Mononuclear cell (primary cell): ENCODE data around the gene PLA2G2D. TPM values are rescaled to one million over a fixed set of nuclear protein-coding genes. Genes with fewer than 3 reads are reported as not detected.

Experiments
- H3K27me3 ChIP-seq: 2 replicates; pipeline ENCODE4 v1.6.0; 2011; ENCODE audit warnings: low read length, control low read depth; ENCODE audit not compliant: insufficient read depth
- H3K4me1 ChIP-seq: 2 replicates; pipeline ENCODE4 v1.5.1; 2011; ENCODE audit warnings: mild to moderate bottlenecking, low read length, control low read depth; ENCODE audit not compliant: insufficient read depth
- H3K4me3 ChIP-seq: 2 replicates; pipeline ENCODE4 v1.5.1; 2011; ENCODE audit warnings: mild to moderate bottlenecking, low read length, moderate library complexity
- H3K9me3 ChIP-seq: 2 replicates; pipeline ENCODE4 v1.5.1; 2011; ENCODE audit warnings: low read depth, mild to moderate bottlenecking, control low read depth, low read length
- total RNA-seq: library from RNA; depleted of rRNA; stranded (reverse); fragments of >200 nt; gene quantifications from one replicate; pipeline ENCODE4 v1.2.3, GENCODE V29; 2012

Gene PLA2G2D
- total RNA-seq, 1 donor = not detected

DNA sequence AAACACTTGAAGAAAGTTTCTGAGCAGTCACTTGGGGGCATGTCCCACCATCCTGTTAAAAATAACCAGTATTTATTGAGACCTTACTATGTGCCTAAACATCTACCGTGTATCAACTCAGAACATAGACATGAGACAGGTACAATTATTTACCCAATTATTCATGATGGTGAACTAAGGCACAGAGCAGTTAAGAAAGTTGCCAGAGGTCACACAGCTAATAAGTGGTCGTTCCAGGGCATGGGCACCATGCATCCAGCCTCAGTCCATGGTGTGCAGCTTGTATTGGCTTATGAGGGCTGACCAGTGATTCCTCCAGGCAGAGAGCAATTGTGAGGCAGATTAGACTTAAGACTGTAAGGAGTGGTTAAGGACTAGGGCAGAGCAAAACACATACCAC lies 44.0 kb downstream of the PLA2G2D start:
- Histone ChIP-seq H3K4me1 (peaks cover 19% of the 10 kb centered on the region), H3K9me3 (no peaks in the 10 kb centered on the region), H3K27me3 (no peaks in the 10 kb centered on the region), H3K4me3 (no peak overlapping the region)

DNA sequence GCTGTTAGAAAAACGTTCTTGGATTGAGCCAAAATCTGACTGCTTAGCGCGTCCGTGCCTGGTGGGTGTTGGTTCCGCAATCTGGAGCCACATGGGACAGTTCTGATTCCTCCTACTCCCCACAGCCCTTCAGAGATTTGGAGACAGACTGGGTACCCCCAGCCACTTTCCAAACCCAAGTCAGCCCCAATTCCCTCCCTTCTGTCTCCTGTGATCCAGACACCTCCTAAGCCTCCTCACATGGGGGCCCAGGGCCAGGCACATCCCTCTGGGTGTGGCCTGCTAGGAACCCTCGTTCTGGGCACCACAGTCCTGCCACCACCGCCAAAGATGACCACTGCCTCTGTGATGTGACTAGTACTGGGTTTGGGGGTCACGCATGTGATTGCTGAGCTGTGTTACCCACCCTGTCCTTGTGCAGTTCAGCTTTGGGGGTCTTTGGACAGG lies 44.6 kb downstream of the PLA2G2D start:
- no peak overlapping the region for H3K4me3 ChIP-seq
- no peaks in the 10 kb centered on the region for H3K9me3 ChIP-seq
- peaks cover 19% of the 10 kb centered on the region for H3K4me1 ChIP-seq
- H3K27me3 ChIP-seq = no peaks in the 10 kb centered on the region

DNA sequence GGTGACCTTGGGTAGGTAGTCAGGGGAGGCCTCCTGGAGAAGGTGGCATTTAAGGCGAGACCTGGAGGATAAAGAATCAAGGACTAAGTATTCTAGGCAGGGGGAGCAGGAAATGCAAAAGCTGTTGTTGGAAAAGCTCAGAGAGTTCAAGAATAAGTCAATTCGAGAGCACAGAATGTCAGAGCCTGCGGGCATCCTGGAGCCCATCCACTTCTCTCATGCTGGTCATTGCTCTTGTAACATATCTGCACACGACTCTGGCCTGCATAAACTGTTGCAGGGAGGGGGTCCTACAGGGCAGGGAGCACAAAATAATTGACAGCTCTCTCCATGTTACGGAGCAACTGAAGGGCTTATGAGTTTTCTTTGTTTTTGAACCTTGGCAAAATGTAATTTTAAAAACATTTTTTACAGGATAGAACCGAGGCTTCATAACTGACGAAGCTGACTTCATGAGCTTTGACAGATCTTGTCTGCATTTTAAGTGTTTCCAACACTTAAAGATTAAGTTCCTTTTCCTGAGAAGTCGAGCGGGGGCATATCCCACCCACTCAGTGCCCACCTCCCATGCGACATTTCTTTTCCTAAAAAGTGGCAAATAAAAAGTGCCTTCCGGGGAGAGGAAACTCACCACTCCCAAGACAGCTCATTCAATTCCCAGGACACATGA lies 45.1 kb downstream of the PLA2G2D start:
- Histone ChIP-seq H3K4me3 (no peak overlapping the region), H3K9me3 (no peaks in the 10 kb centered on the region), H3K4me1 (peaks cover 19% of the 10 kb centered on the region), H3K27me3 (no peaks in the 10 kb centered on the region)

DNA sequence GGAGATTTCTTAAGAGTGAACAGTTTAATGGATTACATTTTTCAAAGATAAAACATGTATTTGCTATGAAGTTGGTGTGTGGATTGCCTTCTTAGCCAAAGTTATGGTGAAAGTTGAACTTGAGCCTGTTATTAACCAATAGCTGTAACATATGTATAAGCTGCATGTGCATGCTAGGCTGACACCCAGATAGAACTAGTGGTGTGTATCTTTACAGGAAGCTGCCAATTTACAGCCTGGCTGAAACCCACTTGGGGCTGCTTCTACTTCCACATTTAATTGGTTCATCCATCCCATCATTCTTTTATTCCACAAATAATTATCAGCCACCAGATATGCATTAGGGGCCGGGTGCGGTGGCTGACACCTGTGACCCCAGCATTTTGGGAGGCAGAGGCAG lies 46.1 kb downstream of the PLA2G2D start:
- no peaks in the 10 kb centered on the region for H3K27me3 ChIP-seq
- H3K9me3 ChIP-seq = no peaks in the 10 kb centered on the region
- H3K4me3 ChIP-seq = no peak overlapping the region
- H3K4me1 ChIP-seq = peaks cover 19% of the 10 kb centered on the region

DNA sequence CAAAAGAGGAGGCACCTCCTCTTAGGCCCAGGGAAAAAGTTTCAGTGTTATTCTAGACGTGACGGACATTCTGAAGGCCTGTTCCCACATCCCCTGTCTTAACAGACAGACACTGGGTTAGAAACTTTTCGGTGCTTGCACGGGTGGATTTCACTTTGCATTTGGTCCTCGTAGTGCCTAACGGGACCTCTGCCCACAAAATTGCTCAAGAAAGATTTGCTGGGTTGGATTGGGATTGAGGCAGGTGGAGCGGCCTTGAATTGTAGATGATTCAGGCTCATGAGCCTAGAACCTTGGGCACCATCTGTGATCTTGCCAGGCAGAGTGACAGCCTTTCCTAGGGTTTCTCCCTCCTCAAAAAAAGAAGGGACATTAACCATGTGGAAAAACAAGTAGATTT lies 46.6 kb downstream of the PLA2G2D start:
- H3K4me3 ChIP-seq = no peak overlapping the region
- H3K27me3 ChIP-seq = no peaks in the 10 kb centered on the region
- H3K9me3 ChIP-seq = no peaks in the 10 kb centered on the region
- H3K4me1 ChIP-seq = peaks cover 15% of the 10 kb centered on the region

DNA sequence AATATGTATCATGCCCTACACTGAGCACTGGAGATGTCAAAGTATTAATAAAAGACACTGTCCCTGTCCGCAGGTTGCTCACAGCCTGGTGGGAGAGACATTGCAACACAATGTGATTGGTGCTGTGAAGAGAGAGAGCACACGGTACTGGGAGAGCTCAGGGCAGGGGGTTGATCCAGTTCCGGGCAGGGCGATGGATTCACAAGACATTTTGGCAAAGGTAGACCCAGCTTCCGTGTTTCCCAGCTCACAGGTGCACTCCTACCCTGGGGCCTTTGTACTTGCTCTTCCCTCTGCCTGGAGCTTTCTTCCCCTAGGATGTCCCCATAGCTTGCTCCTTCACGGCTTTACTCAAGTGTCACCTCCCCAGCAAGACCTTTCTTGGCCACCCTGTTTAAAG lies 47.9 kb downstream of the PLA2G2D start:
- H3K4me1 ChIP-seq = peaks cover 9% of the 10 kb centered on the region
- H3K4me3 ChIP-seq = no peak overlapping the region
- H3K27me3 ChIP-seq = no peaks in the 10 kb centered on the region
- no peaks in the 10 kb centered on the region for H3K9me3 ChIP-seq

DNA sequence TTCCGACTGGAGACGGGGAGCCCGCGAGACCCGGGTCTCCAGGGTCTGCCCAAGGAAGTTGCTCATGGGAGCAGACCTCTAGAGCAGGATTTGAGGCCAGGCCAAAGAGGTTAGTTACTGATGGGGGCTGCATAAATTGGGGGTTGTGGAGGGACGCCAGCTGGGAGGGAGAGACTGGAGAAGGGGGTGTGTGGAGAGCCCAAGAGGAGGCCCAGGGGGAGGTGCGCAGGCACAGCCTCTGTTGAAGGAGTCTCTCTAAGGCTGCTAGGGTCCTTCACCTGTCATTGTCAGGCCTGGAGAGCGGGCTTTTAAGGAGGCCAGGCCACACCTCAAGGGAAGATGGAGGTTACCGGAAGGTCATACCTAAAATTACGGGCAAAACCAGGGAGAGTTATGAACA lies 49.0 kb downstream of the PLA2G2D start:
- Histone ChIP-seq H3K4me3 (no peak overlapping the region), H3K27me3 (no peaks in the 10 kb centered on the region), H3K4me1 (peaks cover 9% of the 10 kb centered on the region), H3K9me3 (no peaks in the 10 kb centered on the region)

DNA sequence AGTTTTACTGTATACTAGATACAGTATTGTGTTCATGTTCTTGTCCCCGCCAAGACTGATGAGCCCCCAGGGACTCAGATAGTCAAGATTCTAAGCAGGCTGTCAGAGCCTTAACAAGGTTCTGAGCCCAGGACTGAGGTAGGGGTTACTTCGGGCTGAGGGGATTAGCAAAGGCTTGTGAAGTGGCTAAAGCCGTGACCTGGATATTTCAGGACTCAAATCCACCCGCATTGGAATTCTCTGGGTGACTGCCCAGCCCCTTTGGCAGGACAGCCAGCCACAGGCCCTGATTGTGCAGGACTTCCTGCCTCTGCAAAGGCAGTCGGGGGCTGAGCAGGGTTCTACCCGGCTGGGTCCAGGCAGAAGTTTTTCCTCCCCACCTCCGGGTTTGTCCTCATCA lies 49.5 kb downstream of the PLA2G2D start, which contains the start of gene PLA2G5:
PLA2G5 (plus strand) TSS at position 321 of the 400 bp plus-strand sequence. CDS start 14,637 bp downstream, outside the sequence.
- H3K4me3 ChIP-seq = no peak within 1 kb of the TSS
- H3K9me3 ChIP-seq = no peaks in the 10 kb centered on the region
- peaks cover 9% of the 10 kb centered on the region for H3K4me1 ChIP-seq
- no peaks in the 10 kb centered on the region for H3K27me3 ChIP-seq

DNA sequence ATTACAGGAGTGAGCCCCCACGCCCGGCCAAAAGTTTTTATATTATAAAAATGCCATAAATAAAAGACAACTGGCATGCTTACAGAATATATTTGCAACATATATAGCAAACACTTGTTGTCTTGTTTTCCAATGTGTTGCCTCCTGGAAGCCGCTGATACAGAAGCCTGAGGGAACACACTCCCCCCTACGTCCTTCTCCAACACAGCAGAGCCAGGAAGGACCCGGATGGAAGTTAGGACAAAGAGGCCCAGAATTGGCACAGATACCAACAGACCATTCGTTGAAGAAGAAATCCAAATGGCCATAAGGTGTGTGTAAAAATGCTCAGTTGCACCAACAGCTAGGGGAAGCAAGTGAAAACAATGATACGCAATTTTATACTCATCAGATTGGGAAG lies 50.6 kb downstream of the PLA2G2D start:
- Histone ChIP-seq H3K4me1 (peaks cover 6% of the 10 kb centered on the region), H3K27me3 (no peaks in the 10 kb centered on the region), H3K9me3 (no peaks in the 10 kb centered on the region), H3K4me3 (no peak overlapping the region)

DNA sequence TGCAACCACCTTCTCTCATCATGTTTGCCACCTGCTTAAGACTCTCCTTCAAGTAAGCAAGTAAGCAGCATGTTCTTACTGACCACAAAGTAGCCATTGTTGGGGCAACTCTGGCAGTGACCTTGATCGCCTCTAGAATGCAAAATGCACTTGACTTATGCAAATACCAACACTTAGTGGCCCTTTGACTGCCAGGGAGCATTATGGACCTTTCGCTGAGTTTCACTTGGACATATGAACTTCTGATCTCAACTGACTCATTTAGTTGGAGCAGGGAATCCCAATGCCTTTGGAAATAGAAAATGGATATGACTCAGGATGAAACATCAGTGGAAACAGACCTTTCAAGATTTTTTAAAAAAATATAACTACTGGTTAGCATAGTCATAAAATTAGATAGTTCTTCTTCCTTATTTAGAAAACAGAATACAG lies 55.5 kb downstream of the PLA2G2D start:
- H3K4me1 ChIP-seq = peaks cover 33% of the 10 kb centered on the region
- H3K4me3 ChIP-seq = no peak overlapping the region
- no peaks in the 10 kb centered on the region for H3K27me3 ChIP-seq
- H3K9me3 ChIP-seq = no peaks in the 10 kb centered on the region

Other genes with a start within 250 kb of the PLA2G2D start
- gene OTUD3, start 237.1 kb downstream of the PLA2G2D start, total RNA-seq = 8.7 TPM
- gene PLA2G2E, start 195.9 kb downstream of the PLA2G2D start, total RNA-seq = not detected
- gene PLA2G2A, start 139.9 kb downstream of the PLA2G2D start, total RNA-seq = not detected
- not detected for gene PLA2G5, start 49.3 kb downstream of the PLA2G2D start, total RNA-seq
- not detected for gene PLA2G2F, start 19.8 kb upstream of the PLA2G2D start, total RNA-seq
- 0.52 TPM for gene UBXN10, start 66.6 kb upstream of the PLA2G2D start, total RNA-seq
- under 0.01 TPM for gene PLA2G2C, start 67.0 kb upstream of the PLA2G2D start, total RNA-seq
- not detected for gene VWA5B1, start 171.3 kb upstream of the PLA2G2D start, total RNA-seq